ENCODE results near the gene GARIN5B. TPM values are rescaled to one million over a fixed set of nuclear protein-coding genes. Genes with fewer than 3 reads are reported as not detected.
A peak's percentile ranks its signal among the peaks of the same experiment; 100 is the strongest.

GARIN5B gene
- total RNA-seq, 3 donors from 2014 or later = not detected

- no peak overlapping the region for H3K4me3 ChIP-seq
- ATAC-seq (no peak), DNase-seq (peak in 1 of 3 donors; percentile 42)
- no peak for TF ChIP-seq CTCF (IDR thresholded peaks at IDR 0.05)
- H3K4me1 ChIP-seq (ENCODE audit: low read depth) = no peaks in the 10 kb centered on the region
- intact Hi-C loops (cut with DNase I, micrococcal nuclease) = no loop called here
- H3K9me3 ChIP-seq = no peaks in the 10 kb centered on the region
- H3K36me3 ChIP-seq (ENCODE audit: low read depth) = no peaks in the 10 kb centered on the region
Observed at GRCh38 chr19:55362174-55362989, 678 bp downstream of the GARIN5B start.

GRCh38 chr19:55360902-55361301 is 2.2 kb downstream of the GARIN5B start:
- H3K4me1 ChIP-seq (ENCODE audit: low read depth) = no peaks in the 10 kb centered on the region
- no peaks in the 10 kb centered on the region for H3K9me3 ChIP-seq
- ATAC-seq (no peak), DNase-seq (peak in 1 of 3 donors; percentile 45)
- no peak for TF ChIP-seq CTCF (IDR thresholded peaks at IDR 0.05)
- H3K4me3 ChIP-seq = no peak overlapping the region
- no peaks in the 10 kb centered on the region for H3K36me3 ChIP-seq (ENCODE audit: low read depth)
- intact Hi-C loops (cut with DNase I, micrococcal nuclease) = no loop called here

- intact Hi-C loops (cut with DNase I, micrococcal nuclease) = no loop called here
- Histone ChIP-seq H3K36me3 (ENCODE audit: low read depth) (no peaks in the 10 kb centered on the region), H3K4me1 (ENCODE audit: low read depth) (peaks cover 7% of the 10 kb centered on the region), H3K4me3 (no peak overlapping the region), H3K9me3 (no peaks in the 10 kb centered on the region)
- peak in 1 of 3 donors; percentile 40 for DNase-seq
- TF ChIP-seq CTCF (IDR thresholded peaks at IDR 0.05) = no peak
- no peak for ATAC-seq
Observed at GRCh38 chr19:55358943-55359908, 3.8 kb downstream of the GARIN5B start.

GRCh38 chr19:55358493-55358892 is 4.6 kb downstream of the GARIN5B start:
- no peak for TF ChIP-seq CTCF (IDR thresholded peaks at IDR 0.05)

GRCh38 chr19:55355213-55355821 is 7.7 kb downstream of the GARIN5B start:
- DNase-seq = peak in 1 of 3 donors; percentile 48
- peak; percentile 25 for ATAC-seq
- no peaks in the 10 kb centered on the region for H3K36me3 ChIP-seq (ENCODE audit: low read depth)
- H3K9me3 ChIP-seq = no peaks in the 10 kb centered on the region
- H3K4me1 ChIP-seq (ENCODE audit: low read depth) = peaks cover 17% of the 10 kb centered on the region
- no peak overlapping the region for H3K4me3 ChIP-seq
- no peak for TF ChIP-seq CTCF (IDR thresholded peaks at IDR 0.05)
- intact Hi-C loops (cut with DNase I, micrococcal nuclease) = no loop called here

More at GRCh38 chr19:55358493-55358892, 4.6 kb downstream of the GARIN5B start:
- H3K9me3 ChIP-seq = no peaks in the 10 kb centered on the region
- no peaks in the 10 kb centered on the region for H3K36me3 ChIP-seq (ENCODE audit: low read depth)
- no peak overlapping the region for H3K4me3 ChIP-seq
- ATAC-seq = no peak
- DNase-seq = peak in 1 of 3 donors; percentile 48
- intact Hi-C loops (cut with DNase I, micrococcal nuclease) = no loop called here
- H3K4me1 ChIP-seq (ENCODE audit: low read depth) = peaks cover 12% of the 10 kb centered on the region

Data from mucosa of descending colon (tissue), 3 donors.